ENCODE data around the gene SLC16A5. TPM values are rescaled to one million over a fixed set of nuclear protein-coding genes. Genes with fewer than 3 reads are reported as not detected.

Gene SLC16A5
- total RNA-seq, 4 donors from 2014 or later: 65.9 to 94.6 (median 79.5) TPM

- Histone ChIP-seq H3K27me3 (no peaks in the 10 kb centered on the region), H3K4me1 (peaks cover 7 to 26% (median 22%) of the 10 kb centered on the region in 4 donors), H3K27ac (peak overlapping the region; percentile 89 to 91 (median 90)), H3K36me3 (no peaks in the 10 kb centered on the region), H3K4me3 (peak overlapping the region; percentile 84 to 97 (median 91)), H3K9me3 (no peaks in the 10 kb centered on the region)
- in situ Hi-C loops (cut with MboI; ENCODE audit: low pct_ligation_motif_present in 1 of 4, low pct_unique_long_range_greater_than_20kb in 1 of 4, low sequenced_read_pairs in 3 of 4): no loop called here
- intact Hi-C loops (cut with DNase I; ENCODE audit: low total_unique reads): no loop called here
- TF ChIP-seq POLR2AphosphoS5 (IDR thresholded peaks at IDR 0.05): no peak
- no peak for TF ChIP-seq CTCF (IDR thresholded peaks at IDR 0.05)
- TF ChIP-seq EP300 (IDR thresholded peaks at IDR 0.05; ENCODE audit: low read depth): no peak
- TF ChIP-seq POLR2A (IDR thresholded peaks at IDR 0.05): no peak
- DNase-seq: peak; percentile 32
- 1% methylated on average over 29 of the region's 35 CpGs; no CpG with 5 or more reads in 1 of the 2 donors for WGBS, 2 donors (ENCODE audit: low coverage in 1 of 2)
These were observed 66.0 kb downstream of the SLC16A5 start for GRCh38 chr17:75153780-75154194.

GRCh38 chr17:75154195-75155106 is 66.7 kb downstream of the SLC16A5 start, which contains the start of gene JPT1:
Gene JPT1 (minus strand): TSS chr17:75154512. CDS start chr17:75154397, 115 bp downstream.
- peak; percentile 99 for DNase-seq
- TF ChIP-seq CTCF (IDR thresholded peaks at IDR 0.05): no peak
- no peak for TF ChIP-seq EP300 (IDR thresholded peaks at IDR 0.05; ENCODE audit: low read depth)
- peak; percentile 100 for TF ChIP-seq POLR2A (IDR thresholded peaks at IDR 0.05)
- TF ChIP-seq POLR2AphosphoS5 (IDR thresholded peaks at IDR 0.05): peak; percentile 99 to 100 (median 100)
- peak within 1 kb of the TSS; percentile 89 to 91 (median 90) for H3K27ac ChIP-seq
- no peaks in the 10 kb centered on the region for H3K36me3 ChIP-seq
- H3K27me3 ChIP-seq: no peaks in the 10 kb centered on the region
- in situ Hi-C loops (cut with MboI; ENCODE audit: low pct_ligation_motif_present in 1 of 4, low pct_unique_long_range_greater_than_20kb in 1 of 4, low sequenced_read_pairs in 3 of 4): no loop called here
- intact Hi-C loops (cut with DNase I; ENCODE audit: low total_unique reads): no loop called here
- H3K4me1 ChIP-seq: peaks cover 7 to 21% (median 17%) of the 10 kb centered on the region in 4 donors
- H3K4me3 ChIP-seq: peak within 1 kb of the TSS; percentile 84 to 97 (median 91)
- H3K9me3 ChIP-seq: no peaks in the 10 kb centered on the region
- 3 to 10% methylated on average over 2 to 60 of the region's 67 CpGs for WGBS, 2 donors (ENCODE audit: low coverage in 1 of 2)

- intact Hi-C loops (cut with DNase I; ENCODE audit: low total_unique reads) (no loop called here), in situ Hi-C loops (cut with MboI; ENCODE audit: low pct_ligation_motif_present in 1 of 4, low pct_unique_long_range_greater_than_20kb in 1 of 4, low sequenced_read_pairs in 3 of 4) (no loop called here)
- peak overlapping the region; percentile 44 to 91 (median 74) for H3K27ac ChIP-seq
- no peak for DNase-seq
- TF ChIP-seq EP300 (IDR thresholded peaks at IDR 0.05; ENCODE audit: low read depth) (no peak), POLR2A (IDR thresholded peaks at IDR 0.05) (no peak), POLR2AphosphoS5 (IDR thresholded peaks at IDR 0.05) (no peak), CTCF (IDR thresholded peaks at IDR 0.05) (no peak)
- no peak overlapping the region for H3K4me3 ChIP-seq
- H3K9me3 ChIP-seq: no peaks in the 10 kb centered on the region
- no peaks in the 10 kb centered on the region for H3K36me3 ChIP-seq
- H3K27me3 ChIP-seq: no peaks in the 10 kb centered on the region
- WGBS, 2 donors (ENCODE audit: low coverage in 1 of 2): 92% methylated on average over 3 of the region's 3 CpGs; no CpG with 5 or more reads in 1 of the 2 donors
- H3K4me1 ChIP-seq: peaks cover 7 to 21% (median 17%) of the 10 kb centered on the region in 4 donors
These were observed 67.4 kb downstream of the SLC16A5 start for GRCh38 chr17:75155191-75155601.

Small RNAs within 50 kb of the gene (small RNA-seq; reads per million reads assigned to genes)
- 0 to 0.12 (median 0) reads per million in 4 donors for gene AC111186.1
- gene RF00019: 0 reads per million in 4 donors
- 0 reads per million in 4 donors for gene RN7SL573P

Other genes starting within 250 kb of the SLC16A5 start
- gene GRIN2C, start 228.1 kb upstream of the SLC16A5 start, total RNA-seq: under 1 TPM in 2 of 4 donors, not detected in 2; 0.27 to 0.40 TPM
- gene FDXR, start 215.0 kb upstream of the SLC16A5 start, total RNA-seq: 10 to 100 TPM in 2 of 4 donors, 1 to 10 TPM in 2; 5.8 to 16.2 (median 10.4) TPM
- gene FADS6, start 194.3 kb upstream of the SLC16A5 start, total RNA-seq: 10 to 100 TPM in 1 of 4 donors, 1 to 10 TPM in 1, under 1 TPM in 1, not detected in 1; 0.64 to 25.8 (median 3.7) TPM
- under 1 TPM in 2 of 4 donors, not detected in 2; 0.27 to 0.32 TPM for gene USH1G, start 164.7 kb upstream of the SLC16A5 start, total RNA-seq
- gene OTOP2, start 163.7 kb upstream of the SLC16A5 start, total RNA-seq: 10 to 100 TPM in 3 of 4 donors, 1 to 10 TPM in 1; 3.4 to 99.1 (median 62.6) TPM
- gene OTOP3, start 152.1 kb upstream of the SLC16A5 start, total RNA-seq: 1 to 10 TPM in 2 of 4 donors, not detected in 2; 1.6 to 3.8 TPM
- 100 to 1,000 TPM in 1 of 4 donors, 10 to 100 TPM in 3; 30.2 to 221 (median 50.7) TPM for gene HID1, start 115.2 kb upstream of the SLC16A5 start, total RNA-seq
- 1 to 10 TPM; 2.0 to 5.6 (median 3.6) TPM for gene CDR2L, start 100.3 kb upstream of the SLC16A5 start, total RNA-seq
- 10 to 100 TPM in 2 of 4 donors, under 1 TPM in 1, not detected in 1; 1.00 to 41.3 (median 37.4) TPM for gene MRPL58, start 75.3 kb upstream of the SLC16A5 start, total RNA-seq
- gene ATP5PD, start 41.0 kb upstream of the SLC16A5 start, total RNA-seq: 100 to 1,000 TPM in 3 of 4 donors, 10 to 100 TPM in 1; 75.2 to 373 (median 245) TPM
- 10 to 100 TPM; 14.5 to 24.7 (median 19.7) TPM for gene KCTD2, start 40.7 kb upstream of the SLC16A5 start, total RNA-seq
- 10 to 100 TPM in 3 of 4 donors, 1 to 10 TPM in 1; 8.2 to 41.1 (median 21.4) TPM for gene ARMC7, start 22.0 kb downstream of the SLC16A5 start, total RNA-seq
- 100 to 1,000 TPM; 162 to 247 (median 208) TPM for gene NT5C, start 43.8 kb downstream of the SLC16A5 start, total RNA-seq
- 100 to 1,000 TPM in 3 of 4 donors, 10 to 100 TPM in 1; 61.7 to 293 (median 219) TPM for gene JPT1, start 66.6 kb downstream of the SLC16A5 start, total RNA-seq
- gene SUMO2, start 95.0 kb downstream of the SLC16A5 start, total RNA-seq: 10 to 100 TPM in 3 of 4 donors, 1 to 10 TPM in 1; 6.4 to 56.5 (median 47.9) TPM
- gene NUP85, start 117.7 kb downstream of the SLC16A5 start, total RNA-seq: 100 to 1,000 TPM in 1 of 4 donors, 10 to 100 TPM in 3; 13.1 to 204 (median 31.8) TPM
- gene GGA3, start 173.7 kb downstream of the SLC16A5 start, total RNA-seq: 100 to 1,000 TPM in 1 of 4 donors, 10 to 100 TPM in 3; 36.2 to 134 (median 59.0) TPM
- 10 to 100 TPM; 27.1 to 54.0 (median 37.4) TPM for gene MRPS7, start 173.9 kb downstream of the SLC16A5 start, total RNA-seq
- gene MIF4GD, start 183.3 kb downstream of the SLC16A5 start, total RNA-seq: 10 to 100 TPM in 3 of 4 donors, 1 to 10 TPM in 1; 9.0 to 44.0 (median 28.6) TPM
- 10 to 100 TPM; 12.6 to 49.6 (median 20.7) TPM for gene SLC25A19, start 201.5 kb downstream of the SLC16A5 start, total RNA-seq